ENCODE measurements around the gene AQP3.
"Not testable (repeated sequence)": the region's sequence is repeated elsewhere in the genome, so short reads cannot be mapped to it uniquely, and the experiment has no call there.

AQP3 gene

DNA sequence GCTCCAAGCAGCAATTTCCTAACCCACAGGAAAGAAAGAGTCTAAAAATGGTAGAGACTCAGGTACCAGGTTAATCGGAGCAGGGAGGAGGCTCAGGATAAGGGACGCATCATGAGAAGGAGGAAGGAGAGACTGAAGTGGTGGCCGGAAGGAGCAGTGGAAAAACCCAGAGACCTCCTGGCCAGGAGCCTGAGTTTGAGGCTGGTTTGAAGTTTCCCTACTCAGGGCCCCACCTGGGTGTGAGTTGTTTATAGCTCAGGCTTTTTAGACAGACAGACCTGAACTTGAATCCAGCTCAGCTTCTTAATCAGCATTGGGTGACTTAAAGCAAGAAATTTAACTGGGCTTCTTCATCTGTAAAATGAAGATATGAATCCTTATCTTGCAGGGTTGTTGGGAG lies 33.1 kb downstream of the AQP3 start:
- DNase-seq (ENCODE audit: low spot score), result no peak

DNA sequence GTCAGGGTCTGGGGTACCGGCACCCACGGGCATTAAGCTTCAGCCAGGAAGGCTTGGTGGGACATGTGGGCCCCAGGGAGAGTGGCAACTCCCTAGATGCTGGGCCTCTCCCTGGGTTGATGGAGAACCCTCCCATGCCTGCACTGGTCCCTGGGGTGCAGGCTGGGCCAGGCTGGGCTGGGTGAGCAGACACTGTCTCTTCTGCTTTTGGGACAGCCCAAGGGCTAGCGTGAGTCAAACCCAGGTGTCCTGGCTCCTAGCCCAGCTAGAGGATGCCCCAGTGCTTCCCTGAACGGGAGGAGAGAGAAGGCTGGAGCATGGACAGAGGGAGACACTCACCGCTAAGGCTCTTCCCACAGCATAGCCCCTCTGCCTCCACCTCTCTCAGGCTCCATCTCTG lies 39.3 kb downstream of the AQP3 start:
- DNase-seq (ENCODE audit: low spot score), result no peak

DNA sequence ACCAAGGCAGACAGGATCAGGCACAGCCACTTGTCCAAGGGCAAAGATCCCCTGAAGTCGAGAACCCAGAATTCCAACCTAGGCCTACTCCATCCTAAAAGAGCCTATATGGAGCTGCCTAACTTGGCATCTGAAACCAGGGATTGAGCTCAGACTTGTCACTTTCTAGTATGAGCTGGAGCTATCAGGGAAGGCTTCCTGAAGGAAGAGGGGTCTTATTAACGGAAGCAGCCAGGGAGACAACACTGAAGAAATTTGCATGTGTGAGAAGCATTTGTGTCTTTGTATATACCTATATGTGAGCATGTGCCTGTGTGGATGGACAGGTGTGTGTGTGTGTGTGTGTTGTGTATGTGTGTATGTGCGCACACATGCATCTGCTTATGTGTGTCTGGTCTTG lies 40.3 kb downstream of the AQP3 start:
- no peak for DNase-seq (ENCODE audit: low spot score)

DNA sequence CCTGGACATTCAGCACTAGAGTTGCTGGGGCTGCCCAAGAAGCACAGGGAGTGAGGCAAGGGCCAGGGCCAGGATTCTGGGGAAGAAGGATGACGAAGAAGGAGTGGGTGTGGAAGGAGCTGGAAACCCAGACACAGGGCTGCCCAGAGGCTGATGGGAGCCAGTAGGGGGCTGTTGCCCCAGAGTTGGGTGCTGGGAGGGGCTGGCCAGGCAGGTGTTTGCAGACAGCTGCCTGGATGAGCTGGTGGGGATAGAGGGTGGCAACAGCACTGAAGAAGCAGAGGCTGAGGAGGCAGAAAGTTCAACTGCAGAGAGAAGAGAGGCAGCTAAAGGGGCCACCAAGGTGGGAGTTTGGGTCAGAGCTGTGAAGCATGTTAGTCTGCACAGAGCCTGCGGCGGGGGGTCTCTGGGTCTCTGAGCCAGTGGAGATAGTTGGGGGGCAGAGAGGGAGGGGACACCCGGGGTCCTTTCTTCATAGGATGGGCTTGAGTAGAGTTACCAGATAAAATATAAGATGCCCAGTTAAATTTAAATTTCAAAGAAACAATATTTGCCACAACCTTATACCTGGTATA lies 42.5 kb downstream of the AQP3 start:
- DNase-seq (ENCODE audit: low spot score), result peak; percentile 49

DNA sequence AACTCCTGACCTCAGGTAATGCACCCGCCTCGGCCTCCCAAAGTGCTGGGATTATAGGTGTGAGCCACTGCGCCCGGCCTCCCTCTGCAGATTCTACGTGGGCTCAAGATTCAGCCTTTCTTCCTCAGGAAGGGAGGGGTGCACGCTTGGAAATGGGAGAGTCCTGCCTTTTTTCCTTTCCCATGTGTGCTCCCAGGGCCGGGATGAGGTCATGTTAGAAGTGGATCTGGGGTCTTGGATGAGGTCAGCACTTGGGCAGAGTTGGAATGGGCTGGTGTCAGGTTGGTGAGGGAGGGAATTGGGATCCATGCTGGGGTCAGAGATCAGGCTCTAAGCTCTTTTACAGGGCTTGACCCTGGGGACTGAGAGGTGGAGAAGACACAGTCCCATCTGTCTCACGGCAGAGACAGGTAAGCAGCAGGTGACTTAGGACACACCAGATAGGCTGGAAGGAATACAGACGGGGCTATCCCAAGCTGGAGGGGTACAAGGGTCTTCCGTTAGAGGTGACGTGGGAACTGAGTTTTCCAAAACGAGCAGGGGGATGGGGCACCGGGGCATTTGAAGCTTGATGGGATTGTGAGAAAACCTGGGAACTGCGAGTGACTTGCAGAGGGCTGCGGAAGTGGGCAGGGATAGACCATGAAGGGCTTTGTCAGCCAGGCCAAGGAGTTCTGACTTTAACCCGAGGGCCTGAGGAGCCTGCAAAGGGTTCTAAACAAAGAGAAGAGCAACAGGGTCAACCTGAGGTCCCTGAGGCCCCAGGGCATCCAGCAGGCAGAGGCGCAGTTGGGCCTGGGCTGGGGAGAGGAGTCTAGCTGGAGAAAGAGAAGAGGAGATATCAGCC lies 43.2 kb downstream of the AQP3 start:
- no peak for DNase-seq (ENCODE audit: low spot score)

DNA sequence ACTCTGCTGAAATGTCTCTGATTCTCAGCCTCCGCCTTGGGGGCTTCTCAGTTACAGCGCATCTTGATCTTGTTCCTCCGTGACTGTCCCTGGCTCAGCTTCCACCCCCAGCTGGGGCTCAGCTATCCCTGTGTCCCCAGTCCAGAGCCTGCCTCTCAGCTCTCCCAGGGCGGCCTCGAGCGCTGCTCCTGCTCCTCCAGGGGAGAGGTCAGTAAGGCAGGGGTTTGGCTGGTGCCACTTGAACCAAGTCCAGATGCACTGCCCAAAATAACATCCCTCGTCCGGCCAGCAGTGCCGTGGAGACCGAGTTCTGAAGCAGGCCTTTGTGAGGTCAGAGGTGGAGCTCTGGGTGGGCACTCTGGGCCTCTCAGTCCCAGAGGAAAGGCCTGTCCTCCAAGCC lies 45.0 kb downstream of the AQP3 start, which contains the start of gene AQP7:
Gene AQP7, minus strand, starts transcription at position 198 of the 400 bp plus-strand sequence. CDS start 1,306 bp downstream, outside the sequence.
- not testable (repeated sequence) for DNase-seq (ENCODE audit: low spot score)

DNA sequence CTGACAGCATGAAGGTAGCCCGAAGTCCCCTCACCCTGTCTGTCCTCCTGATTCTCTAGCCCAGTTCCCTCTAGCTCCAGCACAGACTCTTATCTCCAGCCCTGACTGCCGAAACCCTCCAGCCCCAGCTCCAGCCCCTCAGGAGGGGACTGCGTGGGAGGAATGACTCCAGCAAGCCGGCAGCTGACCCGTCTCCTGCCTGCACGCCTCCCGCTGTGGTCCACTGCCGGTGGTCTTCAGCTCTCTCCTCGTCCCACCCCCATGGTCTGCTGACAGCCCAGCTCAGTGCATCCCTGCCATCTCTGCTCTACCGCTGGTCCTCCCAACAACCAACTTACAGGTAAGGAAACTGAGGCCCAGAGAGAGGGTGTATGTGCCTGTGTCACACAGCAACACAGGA lies 45.6 kb downstream of the AQP3 start:
- not testable (repeated sequence) for DNase-seq (ENCODE audit: low spot score)

DNA sequence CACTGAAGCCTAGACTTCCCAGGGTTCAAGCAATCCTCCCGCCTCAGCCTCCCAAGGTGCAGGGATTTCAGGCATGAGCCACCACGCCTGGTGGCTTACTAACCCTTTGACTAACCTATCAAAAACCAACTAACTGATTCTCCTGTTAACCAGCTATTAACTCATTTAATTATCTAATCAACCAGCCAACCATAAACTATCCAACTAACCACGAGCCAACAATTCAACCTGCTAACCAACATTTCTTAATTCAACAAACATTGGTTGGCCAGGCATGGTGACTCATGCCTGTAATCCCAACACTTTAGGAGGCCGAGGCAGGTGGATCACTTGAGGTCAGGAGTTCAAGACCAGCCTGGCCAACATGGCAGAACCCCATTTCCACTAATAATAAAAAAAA lies 48.3 kb downstream of the AQP3 start:
- DNase-seq (ENCODE audit: low spot score), result not testable (repeated sequence)

DNA sequence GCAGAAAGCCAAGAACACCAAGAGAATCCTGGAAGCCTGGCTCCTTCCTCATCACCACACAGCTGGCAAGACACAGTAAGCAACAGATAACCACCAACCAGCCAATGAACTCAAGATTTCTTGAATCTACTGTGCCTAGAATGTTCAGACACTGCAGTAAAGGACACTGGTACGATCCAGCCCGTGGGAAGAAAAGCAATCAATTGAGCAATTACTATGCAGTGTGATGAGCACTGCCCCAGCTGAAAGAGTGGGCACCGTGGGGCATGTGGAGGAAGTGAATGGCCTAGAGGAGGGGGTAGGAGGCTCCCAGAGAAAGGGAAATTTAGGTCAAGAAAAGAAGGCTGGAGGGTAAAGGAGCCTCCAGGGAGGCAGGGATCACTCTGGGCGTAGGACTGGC lies 49.6 kb downstream of the AQP3 start:
- DNase-seq (ENCODE audit: low spot score), result not testable (repeated sequence)

DNA sequence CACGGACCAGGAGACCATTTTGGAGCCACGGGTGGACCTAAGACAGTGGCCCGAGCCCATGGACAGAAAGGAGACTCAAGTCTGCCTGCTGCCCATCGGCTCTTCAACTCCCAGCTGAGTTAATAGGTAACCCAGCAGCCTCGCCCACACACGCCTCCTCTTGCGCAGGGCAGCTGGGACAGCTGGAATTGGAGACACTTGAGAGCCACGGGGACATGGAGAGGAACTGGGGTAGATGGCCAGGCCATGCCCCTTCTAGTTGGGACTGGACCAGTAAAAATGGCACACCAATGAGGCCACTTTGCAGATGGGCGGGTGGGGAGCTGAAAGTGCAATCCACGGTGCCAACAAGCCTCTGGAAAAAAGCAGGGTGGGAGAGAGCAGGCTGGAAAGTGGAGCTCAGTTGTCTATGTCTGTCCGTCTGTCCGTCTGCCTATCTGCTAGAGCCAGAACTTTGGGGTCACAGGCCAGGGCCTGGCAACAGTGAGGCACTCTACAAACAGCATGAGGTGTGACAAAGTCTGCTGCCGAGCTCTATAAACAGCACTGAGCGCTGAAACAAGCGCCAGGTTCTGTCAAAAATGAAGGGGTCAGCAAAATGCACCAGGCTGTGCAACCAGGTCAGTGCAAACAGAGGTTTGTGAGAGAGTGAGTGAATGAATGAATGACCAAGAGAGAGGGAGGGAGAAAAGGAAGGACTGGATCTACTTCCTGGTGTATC lies 52.1 kb downstream of the AQP3 start:
- not testable (repeated sequence) for DNase-seq (ENCODE audit: low spot score)

DNA sequence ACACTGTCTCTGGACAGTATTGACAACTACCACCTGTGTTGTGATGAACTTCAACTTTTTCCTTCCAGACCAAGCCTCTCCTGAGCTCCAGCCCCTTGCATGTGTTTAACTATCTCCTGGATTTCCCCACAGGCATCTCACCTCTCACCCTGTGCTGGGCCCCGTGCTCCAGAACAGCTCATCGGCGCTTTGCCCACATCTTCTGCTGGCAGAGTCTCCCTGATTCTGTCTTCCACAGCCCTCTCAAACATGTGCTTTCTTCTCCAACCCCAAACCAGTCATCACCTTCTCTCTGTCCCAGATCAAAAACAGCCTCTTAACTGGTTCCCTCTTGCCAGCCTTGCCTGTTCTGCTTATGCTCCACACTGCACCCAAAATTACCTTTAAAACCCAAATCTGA lies 53.4 kb downstream of the AQP3 start:
- not testable (repeated sequence) for DNase-seq (ENCODE audit: low spot score)

DNA sequence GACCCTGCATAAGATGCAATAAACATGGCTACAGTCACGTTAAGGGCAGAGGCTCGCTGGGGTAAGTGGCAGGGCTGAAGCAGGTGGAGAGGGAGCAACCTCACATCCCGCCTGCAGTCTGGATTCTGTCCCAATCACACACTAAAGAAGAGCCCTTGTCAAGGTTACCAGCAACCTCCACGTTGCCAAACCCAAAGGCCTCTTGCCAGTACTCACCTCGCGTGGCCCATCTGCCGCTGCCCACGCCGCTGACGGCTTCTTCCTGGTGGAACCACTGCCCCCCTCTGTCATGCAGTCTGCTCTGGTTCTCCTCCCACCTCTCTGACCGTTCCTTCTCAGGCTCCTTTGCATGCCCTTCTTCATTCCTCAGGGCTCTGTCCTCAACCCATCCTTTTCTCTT lies 53.8 kb downstream of the AQP3 start:
- no peak for DNase-seq (ENCODE audit: low spot score)

DNA sequence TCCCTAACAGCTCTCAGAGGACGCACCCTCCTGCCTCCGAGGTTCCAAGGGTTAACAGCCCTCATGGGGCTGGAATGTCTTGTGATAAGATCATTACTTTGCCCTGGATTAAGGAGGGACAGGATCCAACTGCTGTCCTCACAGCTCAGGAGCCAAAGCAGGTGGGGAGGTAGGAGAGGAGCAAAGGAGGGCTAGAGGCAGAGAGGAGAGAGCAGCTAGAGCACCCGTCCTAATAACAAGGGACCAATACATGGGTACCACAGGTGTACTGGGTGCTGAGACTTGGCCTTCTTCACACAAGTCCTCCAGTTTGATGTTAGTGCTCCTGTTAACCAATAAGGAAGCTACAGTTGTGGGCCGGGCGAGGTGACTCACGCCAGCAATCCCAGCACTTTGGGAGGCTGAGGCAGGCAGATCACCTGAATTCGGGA lies 54.8 kb downstream of the AQP3 start:
- DNase-seq (ENCODE audit: low spot score), result not testable (repeated sequence)
